ENCODE data around the gene ANO2. TPM values are rescaled to one million over a fixed set of nuclear protein-coding genes. Genes with fewer than 3 reads are reported as not detected.

Gene ANO2
- total and polyA plus RNA-seq, 2 donors (not counting 3 experiments of a cell fraction or from before 2014, with no cell fraction given) = 15.4 to 65.0 TPM

- Histone ChIP-seq H3K9me3 (replicated peaks; ENCODE audit: control insufficient read depth, insufficient read depth, low read length) (no peaks in the 10 kb centered on the region), H3K27ac (ENCODE audit: insufficient read depth, low read depth, low read length) (no peak overlapping the region), H3K9ac (replicated peaks; ENCODE audit: extremely low read depth, insufficient read depth, low read length) (no peak overlapping the region), H3K4me2 (ENCODE audit: insufficient read depth, low read length) (no peak overlapping the region), H3K36me3 (ENCODE audit: control insufficient read depth in 2 of 2, extremely low read depth in 1 of 2, insufficient read depth in 2 of 2, low read length in 2 of 2) (peaks cover 0 to 7% of the 10 kb centered on the region in 2 experiments), H3K4me3 (replicated peaks in 1 of 3; ENCODE audit: insufficient read depth in 1 of 3, low read depth in 1 of 3, low read length in 3 of 3) (no peak overlapping the region), H3K27me3 (ENCODE audit: control insufficient read depth in 2 of 2, insufficient read depth in 2 of 2, low read length in 2 of 2) (no peaks in the 10 kb centered on the region), H2AFZ (ENCODE audit: low read depth, low read length) (no peak overlapping the region), H3K4me1 (ENCODE audit: control insufficient read depth, extremely low read depth, insufficient read depth, low read length) (peaks cover 15% of the 10 kb centered on the region), H3K9me1 (replicated peaks; ENCODE audit: control insufficient read depth, extremely low read depth, insufficient read depth, low read length) (no peaks in the 10 kb centered on the region), H4K20me1 (replicated peaks; ENCODE audit: control insufficient read depth, extremely low read depth, insufficient read depth, low read length) (peaks cover 15% of the 10 kb centered on the region), H3K79me2 (ENCODE audit: control insufficient read depth, insufficient read depth, low read length) (no peaks in the 10 kb centered on the region)
- no TSS peak for BruUV-seq (replicated peaks)
- intact Hi-C loops (cut with micrococcal nuclease) (no loop called here), dilution Hi-C loops (cut with MboI; ENCODE audit: extremely low pct_ligation_motif_present, low sequenced_read_pairs) (no loop called here)
- DNase-seq (ENCODE audit: low read depth, low spot score) = no peak
- FAIRE-seq = no peak
- CTCF ChIA-PET = interaction anchor here (0.9 to 2.1 kb wide), 2 partner anchors 36 to 128 kb away, joined by 3 to 6 read pairs; no protein-coding TSS in a partner anchor
- TF ChIP-seq POLR2A (IDR thresholded peaks at IDR 0.05; ENCODE audit: low read depth, low read length) = no peak
- POLR2A ChIA-PET = no interaction called here
Observed at GRCh38 chr12:5873281-5873919, 71.7 kb downstream of the ANO2 start.

- Histone ChIP-seq H3K79me2 (ENCODE audit: control insufficient read depth, insufficient read depth, low read length) (no peaks in the 10 kb centered on the region), H3K27me3 (ENCODE audit: control insufficient read depth in 2 of 2, insufficient read depth in 2 of 2, low read length in 2 of 2) (no peaks in the 10 kb centered on the region), H3K4me3 (replicated peaks in 1 of 3; ENCODE audit: insufficient read depth in 1 of 3, low read depth in 1 of 3, low read length in 3 of 3) (no peak overlapping the region), H3K36me3 (ENCODE audit: control insufficient read depth in 2 of 2, extremely low read depth in 1 of 2, insufficient read depth in 2 of 2, low read length in 2 of 2) (peaks cover 0 to 7% of the 10 kb centered on the region in 2 experiments), H2AFZ (ENCODE audit: low read depth, low read length) (no peak overlapping the region), H4K20me1 (replicated peaks; ENCODE audit: control insufficient read depth, extremely low read depth, insufficient read depth, low read length) (peaks cover 16% of the 10 kb centered on the region), H3K4me2 (ENCODE audit: insufficient read depth, low read length) (no peak overlapping the region), H3K27ac (ENCODE audit: insufficient read depth, low read depth, low read length) (no peak overlapping the region), H3K4me1 (ENCODE audit: control insufficient read depth, extremely low read depth, insufficient read depth, low read length) (peaks cover 15% of the 10 kb centered on the region), H3K9me3 (replicated peaks; ENCODE audit: control insufficient read depth, insufficient read depth, low read length) (no peaks in the 10 kb centered on the region), H3K9me1 (replicated peaks; ENCODE audit: control insufficient read depth, extremely low read depth, insufficient read depth, low read length) (no peaks in the 10 kb centered on the region), H3K9ac (replicated peaks; ENCODE audit: extremely low read depth, insufficient read depth, low read length) (no peak overlapping the region)
- ChIA-PET POLR2A (no interaction called here), CTCF (interaction anchor here (2.1 kb wide), 1 partner anchor 127 kb away, joined by 6 read pairs; no protein-coding TSS in a partner anchor)
- dilution Hi-C loops (cut with MboI; ENCODE audit: extremely low pct_ligation_motif_present, low sequenced_read_pairs) = no loop called here
- no peak for FAIRE-seq
- TF ChIP-seq CTCF (IDR thresholded peaks at IDR 0.05; ENCODE audit: extremely low read depth in 1 of 2, insufficient read depth in 1 of 2, low read depth in 1 of 2, low read length in 2 of 2) = no peak
- intact Hi-C loops (cut with micrococcal nuclease) = no loop called here
- no TSS peak for BruUV-seq (replicated peaks)
- no peak for DNase-seq (ENCODE audit: low read depth, low spot score)
Observed at GRCh38 chr12:5872745-5873144, 72.3 kb downstream of the ANO2 start.
